GM19025 (cell line): ENCODE measurements around the gene OR6N1.

Experiments used
- ATAC-seq: cut with Tn5 transposase; IDR thresholded peaks from one replicate; pipeline ENCODE4 v1.9.1; 2021; ENCODE audit warnings: mild to moderate bottlenecking, low read depth, moderate library complexity; ENCODE audit not compliant: unreplicated experiment

The OR6N1 gene

GRCh38 chr1:158752155-158752712 lies 19.8 kb downstream of the OR6N1 start:
- no peak for ATAC-seq

GRCh38 chr1:158735848-158736247 lies 36.1 kb downstream of the OR6N1 start:
- ATAC-seq: no peak

- no peak for ATAC-seq
Measured at GRCh38 chr1:158732524-158732923, 39.5 kb downstream of the OR6N1 start.

GRCh38 chr1:158731707-158732106 lies 40.3 kb downstream of the OR6N1 start:
- ATAC-seq: no peak

GRCh38 chr1:158730453-158730852 lies 41.5 kb downstream of the OR6N1 start:
- ATAC-seq: no peak

GRCh38 chr1:158728510-158729225 lies 43.3 kb downstream of the OR6N1 start:
- ATAC-seq: no peak

GRCh38 chr1:158724442-158724841 lies 47.6 kb downstream of the OR6N1 start:
- no peak for ATAC-seq

- ATAC-seq: no peak
Measured at GRCh38 chr1:158720620-158721019, 51.4 kb downstream of the OR6N1 start, which contains the start of gene OR6K3. Gene OR6K3 (minus strand): TSS chr1:158720720. CDS start chr1:158718115, 2,605 bp downstream.

GRCh38 chr1:158719664-158720063 lies 52.3 kb downstream of the OR6N1 start:
- no peak for ATAC-seq

- no peak for ATAC-seq
Measured at GRCh38 chr1:158717344-158717743, 54.7 kb downstream of the OR6N1 start.

- ATAC-seq: no peak
Measured at GRCh38 chr1:158716335-158716734, 55.7 kb downstream of the OR6N1 start.

GRCh38 chr1:158714754-158715153 lies 57.2 kb downstream of the OR6N1 start:
- no peak for ATAC-seq
